ENCODE results near the gene PRKN.

PRKN gene

GRCh38 chr6:161804838-161805237, 922.7 kb downstream of the PRKN start:
- DNase-seq (ENCODE audit: low read depth in 2 of 2), result no peak

- no peak for DNase-seq (ENCODE audit: low read depth in 2 of 2)
Observed at GRCh38 chr6:161803131-161803530, 924.4 kb downstream of the PRKN start.

GRCh38 chr6:161802231-161802630, 925.3 kb downstream of the PRKN start:
- no peak for DNase-seq (ENCODE audit: low read depth in 2 of 2)

- no peak for DNase-seq (ENCODE audit: low read depth in 2 of 2)
Observed at GRCh38 chr6:161798844-161799394, 928.6 kb downstream of the PRKN start.

GRCh38 chr6:161796681-161797080, 930.9 kb downstream of the PRKN start:
- no peak for DNase-seq (ENCODE audit: low read depth in 2 of 2)

- no peak for DNase-seq (ENCODE audit: low read depth in 2 of 2)
Observed at GRCh38 chr6:161792851-161793493, 934.6 kb downstream of the PRKN start.

GRCh38 chr6:161788531-161788930, 939.0 kb downstream of the PRKN start:
- no peak for DNase-seq (ENCODE audit: low read depth in 2 of 2)

GRCh38 chr6:161772176-161772575, 955.4 kb downstream of the PRKN start:
- DNase-seq (ENCODE audit: low read depth in 2 of 2), result no peak

- no peak for DNase-seq (ENCODE audit: low read depth in 2 of 2)
Observed at GRCh38 chr6:161761966-161762365, 965.6 kb downstream of the PRKN start.

GRCh38 chr6:161755080-161755479, 972.5 kb downstream of the PRKN start:
- no peak for DNase-seq (ENCODE audit: low read depth in 2 of 2)

GRCh38 chr6:161750686-161751085, 976.9 kb downstream of the PRKN start:
- DNase-seq (ENCODE audit: low read depth in 2 of 2), result no peak

GRCh38 chr6:161749576-161749975, 978.0 kb downstream of the PRKN start:
- no peak for DNase-seq (ENCODE audit: low read depth in 2 of 2)

GRCh38 chr6:161748535-161749416, 978.8 kb downstream of the PRKN start:
- peak; percentile 2 to 10 for DNase-seq (ENCODE audit: low read depth in 2 of 2)

- no peak for DNase-seq (ENCODE audit: low read depth in 2 of 2)
Observed at GRCh38 chr6:161747506-161747905, 980.1 kb downstream of the PRKN start.

GRCh38 chr6:161745594-161746141, 981.9 kb downstream of the PRKN start:
- DNase-seq (ENCODE audit: low read depth in 2 of 2), result no peak

- no peak for DNase-seq (ENCODE audit: low read depth in 2 of 2)
Observed at GRCh38 chr6:161745128-161745527, 982.4 kb downstream of the PRKN start.

GRCh38 chr6:161744211-161745067, 983.1 kb downstream of the PRKN start:
- DNase-seq (ENCODE audit: low read depth in 2 of 2), result no peak

- DNase-seq (ENCODE audit: low read depth in 2 of 2), result no peak
Observed at GRCh38 chr6:161743509-161744178, 983.9 kb downstream of the PRKN start.

GRCh38 chr6:161740486-161740885, 987.1 kb downstream of the PRKN start:
- DNase-seq (ENCODE audit: low read depth in 2 of 2), result no peak

- DNase-seq (ENCODE audit: low read depth in 2 of 2), result no peak
Observed at GRCh38 chr6:161736781-161737292, 990.7 kb downstream of the PRKN start.

- DNase-seq (ENCODE audit: low read depth in 2 of 2), result no peak
Observed at GRCh38 chr6:161736326-161736725, 991.2 kb downstream of the PRKN start.

Measured in stimulated activated CD4-positive, alpha-beta T cell treated with anti-CD3 and anti-CD28 coated beads, Interleukin-15, amount 100 ng/mL, for 48 hours (primary cell).